ENCODE results near the gene MSANTD2.

Gene MSANTD2

GRCh38 chr11:124768914-124769313, 31.3 kb downstream of the MSANTD2 start:
- Histone ChIP-seq H3K4me2 (ENCODE audit: low read length) (no peak overlapping the region), H2AFZ (ENCODE audit: low read depth, low read length) (no peak overlapping the region), H3K27me3 (ENCODE audit: low read depth, low read length) (no peaks in the 10 kb centered on the region), H3K79me2 (ENCODE audit: low read length) (no peaks in the 10 kb centered on the region), H3K4me1 (ENCODE audit: low read length) (no peaks in the 10 kb centered on the region), H3K4me3 (ENCODE audit: low read length) (no peak overlapping the region), H3K9ac (ENCODE audit: low read length) (no peak overlapping the region), H3K9me3 (ENCODE audit: insufficient read depth, low read length) (no peaks in the 10 kb centered on the region), H3K36me3 (replicated peaks; ENCODE audit: low read depth, low read length) (peaks cover 12% of the 10 kb centered on the region), H3K27ac (ENCODE audit: low read length) (no peak overlapping the region), H4K20me1 (ENCODE audit: insufficient read depth, low read length) (no peaks in the 10 kb centered on the region)
- TF ChIP-seq EZH2phosphoT487 (IDR thresholded peaks at IDR 0.05; ENCODE audit: low read depth) (no peak), CTCF (IDR thresholded peaks at IDR 0.05; ENCODE audit: low read depth, low read length) (no peak)

- Histone ChIP-seq H3K27me3 (ENCODE audit: low read depth, low read length) (peaks cover 8% of the 10 kb centered on the region; the same call in 1 of the 2 replicates), H3K36me3 (replicated peaks; ENCODE audit: low read depth, low read length) (peaks cover 7% of the 10 kb centered on the region), H2AFZ (ENCODE audit: low read depth, low read length) (no peak overlapping the region), H3K4me1 (ENCODE audit: low read length) (peaks cover 8% of the 10 kb centered on the region), H3K9me3 (ENCODE audit: insufficient read depth, low read length) (no peaks in the 10 kb centered on the region), H3K4me3 (ENCODE audit: low read length) (no peak overlapping the region), H3K9ac (ENCODE audit: low read length) (no peak overlapping the region), H3K79me2 (ENCODE audit: low read length) (no peaks in the 10 kb centered on the region), H3K27ac (ENCODE audit: low read length) (no peak overlapping the region), H4K20me1 (ENCODE audit: insufficient read depth, low read length) (peaks cover 5% of the 10 kb centered on the region; the same call in 1 of the 2 replicates), H3K4me2 (ENCODE audit: low read length) (no peak overlapping the region)
- no peak for TF ChIP-seq CTCF (IDR thresholded peaks at IDR 0.05; ENCODE audit: low read depth, low read length)
- TF ChIP-seq EZH2phosphoT487 (IDR thresholded peaks at IDR 0.05; ENCODE audit: low read depth), result no peak
Measured at GRCh38 chr11:124766156-124766555, 34.0 kb downstream of the MSANTD2 start.

GRCh38 chr11:124763156-124763947, 36.9 kb downstream of the MSANTD2 start:
- Histone ChIP-seq H3K36me3 (replicated peaks; ENCODE audit: low read depth, low read length) (peaks cover 3% of the 10 kb centered on the region), H4K20me1 (ENCODE audit: insufficient read depth, low read length) (peaks cover 5% of the 10 kb centered on the region; the same call in 1 of the 2 replicates), H3K27me3 (ENCODE audit: low read depth, low read length) (peaks cover 17% of the 10 kb centered on the region; the same call in 1 of the 2 replicates), H3K79me2 (ENCODE audit: low read length) (no peaks in the 10 kb centered on the region), H3K9me3 (ENCODE audit: insufficient read depth, low read length) (no peaks in the 10 kb centered on the region), H3K4me1 (ENCODE audit: low read length) (peaks cover 8% of the 10 kb centered on the region), H3K27ac (ENCODE audit: low read length) (no peak overlapping the region), H2AFZ (ENCODE audit: low read depth, low read length) (peak overlapping the region; percentile 66), H3K4me2 (ENCODE audit: low read length) (peak overlapping the region; percentile 94), H3K9ac (ENCODE audit: low read length) (peak overlapping the region; percentile 60), H3K4me3 (ENCODE audit: low read length) (peak overlapping the region; percentile 90)
- TF ChIP-seq EZH2phosphoT487 (IDR thresholded peaks at IDR 0.05; ENCODE audit: low read depth) (no peak), CTCF (IDR thresholded peaks at IDR 0.05; ENCODE audit: low read depth, low read length) (peak; percentile 71)

- H3K4me3 ChIP-seq (ENCODE audit: low read length), result peak overlapping the region; percentile 90
- H3K4me1 ChIP-seq (ENCODE audit: low read length), result peaks cover 8% of the 10 kb centered on the region
- no peak overlapping the region for H3K27ac ChIP-seq (ENCODE audit: low read length)
- H4K20me1 ChIP-seq (ENCODE audit: insufficient read depth, low read length), result peaks cover 5% of the 10 kb centered on the region; the same call in 1 of the 2 replicates
- H2AFZ ChIP-seq (ENCODE audit: low read depth, low read length), result peak overlapping the region; percentile 66
- H3K79me2 ChIP-seq (ENCODE audit: low read length), result no peaks in the 10 kb centered on the region
- H3K9me3 ChIP-seq (ENCODE audit: insufficient read depth, low read length), result no peaks in the 10 kb centered on the region
- TF ChIP-seq EZH2phosphoT487 (IDR thresholded peaks at IDR 0.05; ENCODE audit: low read depth) (no peak), CTCF (IDR thresholded peaks at IDR 0.05; ENCODE audit: low read depth, low read length) (no peak)
- peaks cover 17% of the 10 kb centered on the region; the same call in 1 of the 2 replicates for H3K27me3 ChIP-seq (ENCODE audit: low read depth, low read length)
- H3K9ac ChIP-seq (ENCODE audit: low read length), result peak overlapping the region; percentile 60
- H3K4me2 ChIP-seq (ENCODE audit: low read length), result peak overlapping the region; percentile 94
- peaks cover 3% of the 10 kb centered on the region for H3K36me3 ChIP-seq (replicated peaks; ENCODE audit: low read depth, low read length)
Measured at GRCh38 chr11:124762624-124763155, 37.5 kb downstream of the MSANTD2 start.
